GM19438 (cell line): ENCODE measurements around the gene ZNF232.
"Not testable (repeated sequence)": the region's sequence is repeated elsewhere in the genome, so short reads cannot be mapped to it uniquely, and the experiment has no call there.

Source experiments
- ATAC-seq: cut with Tn5 transposase; IDR thresholded peaks from one replicate; pipeline ENCODE4 v1.9.1; 2021; ENCODE audit warnings: low read depth; ENCODE audit not compliant: unreplicated experiment

The ZNF232 gene

DNA sequence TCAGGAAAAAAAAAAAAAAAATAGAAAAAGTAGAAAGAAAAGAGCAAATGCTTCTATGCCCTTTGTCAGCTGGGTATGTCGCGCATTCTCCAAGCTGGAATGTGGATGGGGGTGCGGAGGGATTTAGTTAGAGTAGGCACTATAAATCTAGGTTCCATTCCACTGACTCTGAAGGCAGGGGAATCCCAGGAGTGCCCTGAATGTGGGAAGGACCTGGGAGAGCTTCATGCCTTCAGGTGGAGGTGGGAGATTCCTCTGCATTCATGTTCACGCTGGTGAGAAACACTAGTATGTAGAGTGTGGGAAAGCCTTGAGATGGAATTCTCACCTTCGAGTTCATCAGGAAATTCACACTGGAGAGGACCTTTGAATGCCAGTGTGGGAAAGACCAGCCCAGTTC lies 12.4 kb downstream of the ZNF232 start:
- ATAC-seq, result no peak

DNA sequence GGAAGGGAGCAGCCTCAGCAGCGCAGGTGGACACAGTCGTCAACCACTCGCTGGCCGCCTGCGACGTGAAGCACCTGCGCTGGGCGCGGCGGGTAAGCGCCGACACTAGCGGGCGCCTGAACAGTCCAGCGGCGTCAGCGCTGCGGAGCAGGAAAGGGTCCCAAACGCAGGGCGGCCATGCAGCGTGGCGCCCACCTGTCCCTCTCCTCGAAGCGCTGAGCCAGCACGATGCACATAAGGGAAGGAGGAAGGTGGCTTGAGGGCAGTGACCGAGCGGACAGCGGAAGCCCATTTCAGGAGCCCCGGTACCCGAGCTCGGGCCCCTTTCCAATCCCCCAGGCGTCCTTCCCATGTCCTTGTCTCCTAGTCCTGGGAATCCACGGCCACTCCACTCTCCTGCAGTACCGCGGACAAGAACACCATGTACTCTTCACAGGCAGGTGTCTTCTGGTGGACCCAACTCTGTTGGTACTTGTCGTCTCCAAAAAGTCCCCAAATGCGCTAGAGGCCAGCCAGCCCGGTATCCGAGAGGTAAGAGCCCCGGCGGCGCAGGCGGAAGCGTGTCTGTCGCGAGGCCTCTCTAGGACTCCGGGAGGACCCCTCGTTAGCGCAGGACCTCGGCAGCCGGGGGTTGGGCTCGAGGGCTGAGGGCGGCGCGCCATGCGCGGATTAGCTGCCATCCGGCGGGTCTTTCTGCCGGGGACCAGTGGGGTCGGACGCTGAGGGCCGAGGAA lies 14.4 kb downstream of the ZNF232 start:
- no peak for ATAC-seq

GRCh38 chr17:5096731-5097100 lies 15.0 kb downstream of the ZNF232 start:
- no peak for ATAC-seq

- ATAC-seq, result no peak
Measured at GRCh38 chr17:5092218-5093010, 19.3 kb downstream of the ZNF232 start.

GRCh38 chr17:5080591-5080990 lies 31.1 kb downstream of the ZNF232 start:
- ATAC-seq, result no peak

DNA sequence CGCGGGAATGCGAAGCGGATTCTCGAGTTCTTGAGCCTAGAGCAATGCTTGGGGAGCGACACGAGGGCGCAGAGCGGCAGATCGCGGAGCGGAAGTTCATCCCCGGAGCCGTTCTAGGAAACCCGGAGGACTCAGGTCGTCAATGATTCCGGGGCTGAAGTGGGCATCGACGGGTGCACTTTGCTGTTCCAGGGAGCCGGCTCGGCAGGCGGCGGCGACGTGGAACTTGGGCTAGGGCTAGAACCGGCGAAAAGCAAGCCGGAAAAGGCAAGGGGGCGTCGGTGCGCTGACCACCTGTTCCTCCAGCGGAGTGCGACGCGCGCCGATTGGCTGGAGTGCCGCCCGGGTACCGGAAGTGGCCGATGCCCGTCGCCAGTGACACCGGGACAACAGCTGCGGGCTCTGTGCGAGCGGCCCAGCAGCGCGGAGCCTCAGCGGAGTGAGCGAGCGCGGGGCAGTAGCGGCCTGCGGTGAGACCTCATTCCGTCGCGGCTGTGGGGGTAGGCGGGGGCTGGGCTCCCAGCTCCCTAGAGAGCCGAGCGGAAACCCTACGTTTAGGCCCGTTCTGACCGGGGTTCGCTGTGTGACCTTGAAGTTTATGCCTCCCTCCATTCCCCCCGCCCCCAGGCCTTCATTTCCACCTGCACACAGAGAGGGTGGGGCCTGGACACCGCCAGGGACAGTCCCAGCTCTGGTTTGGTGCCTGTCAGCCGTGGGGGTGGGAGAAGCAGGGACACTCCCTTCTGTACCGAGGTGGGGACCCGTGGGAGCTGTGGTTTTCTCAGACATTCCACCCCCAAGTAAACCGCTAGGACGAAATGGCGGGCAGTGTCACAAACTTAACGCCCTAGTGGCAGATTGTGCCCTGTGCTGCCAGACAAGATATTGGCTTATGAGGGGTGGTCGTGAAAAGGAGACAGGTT lies 33.3 kb downstream of the ZNF232 start, which contains the start of gene ZFP3:
Gene ZFP3, plus strand, starts transcription at position 362 of the 923 bp plus-strand sequence. CDS start 13,038 bp downstream, outside the sequence.
- peak; percentile 77 for ATAC-seq

DNA sequence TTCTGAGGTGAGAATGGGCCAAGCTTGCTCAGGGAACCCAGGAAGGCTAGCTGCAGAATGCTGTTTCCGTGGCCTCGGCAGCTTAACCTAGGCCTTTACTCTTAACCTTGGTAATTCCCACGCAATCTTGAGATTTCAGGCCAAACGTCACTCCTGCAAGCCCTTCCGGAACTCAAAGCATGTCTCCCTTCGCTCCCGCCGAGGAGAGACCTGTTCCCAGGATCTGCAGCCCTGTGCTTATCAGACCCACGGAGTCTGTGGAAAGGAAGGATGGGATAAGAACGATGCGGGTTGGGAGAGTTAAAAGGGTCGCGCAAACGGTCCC lies 33.9 kb downstream of the ZNF232 start:
- no peak for ATAC-seq

DNA sequence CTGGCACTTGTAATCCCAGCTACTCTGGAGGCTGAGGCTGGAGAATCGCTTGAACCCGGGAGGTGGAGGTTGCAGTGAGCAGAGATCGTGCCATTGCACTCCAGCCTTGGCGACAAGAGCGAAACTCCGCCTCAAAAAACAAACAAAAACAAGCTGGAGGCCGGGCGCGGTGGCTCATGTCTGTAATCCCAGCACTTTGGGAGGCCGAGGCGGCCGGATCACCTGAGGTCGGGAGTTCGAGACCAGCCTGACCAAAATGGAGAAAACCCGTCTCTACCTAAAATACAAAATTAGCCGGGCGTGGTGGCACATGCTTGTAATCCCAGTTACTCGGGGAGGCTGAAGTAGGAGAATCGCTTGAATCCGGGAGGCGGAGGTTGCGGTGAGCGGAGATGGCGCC lies 34.4 kb downstream of the ZNF232 start:
- not testable (repeated sequence) for ATAC-seq

DNA sequence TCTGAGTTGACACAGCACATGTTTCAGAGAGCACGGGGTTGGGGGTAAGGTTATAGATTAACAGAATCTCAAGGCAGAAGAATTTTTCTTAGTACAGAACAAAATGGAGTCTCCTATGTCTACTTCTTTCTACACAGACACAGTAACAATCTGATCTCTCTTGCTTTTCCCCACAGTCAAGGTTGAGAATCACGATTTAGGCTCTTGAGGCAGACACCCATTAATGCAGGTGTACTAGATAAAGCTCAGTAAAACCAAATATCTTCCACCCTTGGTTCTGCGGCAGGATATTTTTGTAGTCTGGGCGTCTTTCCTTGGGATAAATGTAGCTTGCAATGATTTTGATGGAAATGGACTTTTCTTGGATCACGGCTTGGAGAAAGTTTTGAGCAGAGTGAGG lies 36.2 kb downstream of the ZNF232 start:
- not testable (repeated sequence) for ATAC-seq

DNA sequence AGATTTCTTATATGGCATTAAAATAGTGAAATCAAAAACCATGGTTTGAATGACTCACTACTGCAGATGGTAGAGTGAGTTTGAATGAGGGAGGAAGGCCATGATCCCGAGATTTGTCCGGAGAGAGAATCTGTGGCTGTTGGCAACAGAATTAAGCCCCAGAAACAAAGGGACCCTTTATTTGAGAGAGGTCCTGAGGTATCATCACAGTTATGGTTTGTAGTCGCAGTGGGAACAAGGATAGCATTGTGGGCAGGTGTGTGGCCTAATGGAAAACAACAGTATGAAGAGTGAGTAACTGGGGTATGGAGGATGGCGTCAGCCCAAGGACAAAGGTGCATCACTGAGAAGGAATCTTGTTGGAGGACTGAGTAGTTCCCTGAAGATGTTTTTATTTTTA lies 42.0 kb downstream of the ZNF232 start:
- no peak for ATAC-seq

- no peak for ATAC-seq
Measured at GRCh38 chr17:5068236-5068635, 43.4 kb downstream of the ZNF232 start.

DNA sequence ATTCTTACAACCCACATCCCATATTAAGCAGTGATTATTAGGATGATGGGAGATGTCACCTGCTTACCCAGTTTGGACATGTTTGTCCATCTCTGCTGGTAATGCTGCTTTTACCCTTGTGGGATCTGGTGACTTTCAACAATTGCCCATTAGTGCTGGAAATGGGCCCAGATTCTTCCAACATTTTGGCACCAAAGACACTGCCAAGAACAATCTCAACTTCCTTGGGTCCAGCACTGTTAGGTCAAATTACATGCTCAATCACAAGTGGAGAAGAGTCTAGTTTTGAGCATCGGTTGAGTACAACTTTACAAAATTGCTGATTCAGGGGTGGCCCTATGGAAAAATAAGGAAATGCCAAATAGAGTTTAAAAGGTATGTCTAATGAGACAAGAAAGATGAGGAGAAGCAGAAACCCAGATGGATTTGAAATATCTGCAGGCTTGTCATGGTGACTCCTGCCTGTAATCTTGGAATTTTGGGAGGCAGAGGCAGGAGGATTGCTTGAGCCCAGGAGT lies 46.4 kb downstream of the ZNF232 start:
- ATAC-seq, result no peak
